ENCODE results near the gene MAP1LC3B.

GRCh38 chr16:87443016-87443415 is 50.9 kb downstream of the MAP1LC3B start:
- TF ChIP-seq, protein P1, sequence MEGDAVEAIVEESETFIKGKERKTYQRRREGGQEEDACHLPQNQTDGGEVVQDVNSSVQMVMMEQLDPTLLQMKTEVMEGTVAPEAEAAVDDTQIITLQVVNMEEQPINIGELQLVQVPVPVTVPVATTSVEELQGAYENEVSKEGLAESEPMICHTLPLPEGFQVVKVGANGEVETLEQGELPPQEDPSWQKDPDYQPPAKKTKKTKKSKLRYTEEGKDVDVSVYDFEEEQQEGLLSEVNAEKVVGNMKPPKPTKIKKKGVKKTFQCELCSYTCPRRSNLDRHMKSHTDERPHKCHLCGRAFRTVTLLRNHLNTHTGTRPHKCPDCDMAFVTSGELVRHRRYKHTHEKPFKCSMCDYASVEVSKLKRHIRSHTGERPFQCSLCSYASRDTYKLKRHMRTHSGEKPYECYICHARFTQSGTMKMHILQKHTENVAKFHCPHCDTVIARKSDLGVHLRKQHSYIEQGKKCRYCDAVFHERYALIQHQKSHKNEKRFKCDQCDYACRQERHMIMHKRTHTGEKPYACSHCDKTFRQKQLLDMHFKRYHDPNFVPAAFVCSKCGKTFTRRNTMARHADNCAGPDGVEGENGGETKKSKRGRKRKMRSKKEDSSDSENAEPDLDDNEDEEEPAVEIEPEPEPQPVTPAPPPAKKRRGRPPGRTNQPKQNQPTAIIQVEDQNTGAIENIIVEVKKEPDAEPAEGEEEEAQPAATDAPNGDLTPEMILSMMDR (conservative IDR thresholded peaks at IDR 0.05): no peak
- no peak for TF ChIP-seq EZH2 (IDR thresholded peaks at IDR 0.05; ENCODE audit: low read depth)
